Activated CD4-positive, alpha-beta T cell treated with anti-CD3 and anti-CD28 coated beads for 36 hours (primary cell): ENCODE data around the gene OTOL1. TPM values are rescaled to one million over a fixed set of nuclear protein-coding genes. Genes with fewer than 3 reads are reported as not detected.

ENCODE experiments used
- ATAC-seq: fragments of 200-7000 bp; cut with Tn5 transposase; one replicate; pipeline ENCODE4 v1.10.0; 2021; ENCODE audit warnings: mild to moderate bottlenecking, moderate library complexity
- CTCF ChIA-PET: fragments of 350-600 bp; sonication (Branson Sonifier 250); formaldehyde crosslinking; loops from one replicate; lab custom pipeline; 2021; ENCODE audit warnings: antibody characterized with exemption; lab: Charles Lee
- POLR2A ChIA-PET: fragments of 350-600 bp; sonication (Branson Sonifier 250); formaldehyde crosslinking; loops from one replicate; lab custom pipeline; 2021; ENCODE audit warnings: antibody characterized with exemption, inconsistent platforms; lab: Charles Lee
- DNase-seq: peaks from one replicate; pipeline ENCODE4 v3.0.0-alpha.2; 2020
- H3K27ac Mint-ChIP-seq: one replicate; pipeline ENCODE4 v1.8.0; 2021; ENCODE audit warnings: mixed read lengths
- H3K27me3 Mint-ChIP-seq: one replicate; pipeline ENCODE4 v1.8.0; 2021; ENCODE audit warnings: mixed read lengths
- H3K36me3 Mint-ChIP-seq: one replicate; pipeline ENCODE4 v1.8.0; 2021; ENCODE audit warnings: low read depth, mixed read lengths
- H3K4me1 Mint-ChIP-seq: one replicate; pipeline ENCODE4 v1.8.0; 2021; ENCODE audit warnings: mixed read lengths
- H3K4me3 Mint-ChIP-seq: one replicate; pipeline ENCODE4 v1.8.0; 2021; ENCODE audit warnings: mild to moderate bottlenecking, moderate library complexity, mixed read lengths
- H3K9me3 Mint-ChIP-seq: one replicate; pipeline ENCODE4 v1.8.0; 2021; ENCODE audit warnings: low read depth, mixed read lengths
- intact Hi-C, 2 experiments: fragments of 100-400 bp; cut with DNase I in 1 of 2; cut with micrococcal nuclease in 1 of 2; formaldehyde crosslinking; loops; one replicate each; pipeline versions ENCODE4 v1.14.2 to v1.15.1; 2022 to 2024; cut with DNase I, micrococcal nuclease
- total RNA-seq, 2 experiments: library from RNA; stranded (reverse); gene quantifications; one replicate each; pipeline ENCODE4 v1.2.3, GENCODE V29; 2021

OTOL1 gene
- total RNA-seq = not detected

GRCh38 chr3:161496508-161496907, at the start of gene OTOL1:
Gene OTOL1 (plus strand): TSS chr3:161496808. CDS start chr3:161496808, 0 bp downstream.
- H3K27ac Mint-ChIP-seq = no peak within 1 kb of the TSS
- POLR2A ChIA-PET = no interaction called here
- H3K4me1 Mint-ChIP-seq = no peaks in the 10 kb centered on the region
- CTCF ChIA-PET = interaction anchor here (1.0 kb wide), 1 partner anchor 15 kb away, joined by 5 read pairs; no protein-coding TSS in a partner anchor
- no peaks in the 10 kb centered on the region for H3K36me3 Mint-ChIP-seq
- DNase-seq = no peak
- intact Hi-C loops = no loop called here
- peaks cover 14% of the 10 kb centered on the region for H3K27me3 Mint-ChIP-seq
- H3K9me3 Mint-ChIP-seq = peaks cover 7% of the 10 kb centered on the region
- no peak within 1 kb of the TSS for H3K4me3 Mint-ChIP-seq
- no peak for ATAC-seq

DNA sequence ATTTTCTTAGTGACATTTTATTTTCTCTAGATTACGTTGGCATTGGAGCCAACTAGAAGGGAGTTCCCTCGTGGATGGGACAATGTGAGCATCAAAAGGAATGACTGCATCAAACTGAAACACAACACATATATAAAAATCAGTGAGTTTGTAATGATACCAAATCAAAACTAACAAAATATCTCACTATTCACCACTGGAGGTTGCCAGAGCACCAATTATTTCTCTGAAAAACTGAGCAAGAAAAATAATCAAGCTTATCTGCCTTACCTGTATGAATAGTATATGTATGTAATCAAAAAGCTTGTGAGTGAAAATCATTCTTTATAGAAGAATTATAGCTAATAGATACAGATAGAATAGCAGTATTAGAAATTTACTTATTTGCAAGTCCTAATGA, 46.8 kb upstream of the OTOL1 start:
- ATAC-seq (no peak), DNase-seq (no peak)
- intact Hi-C loops = no loop called here
- peaks cover 11% of the 10 kb centered on the region for H3K27me3 Mint-ChIP-seq
- peaks cover 2% of the 10 kb centered on the region for H3K9me3 Mint-ChIP-seq
- H3K36me3 Mint-ChIP-seq = no peaks in the 10 kb centered on the region
- no peaks in the 10 kb centered on the region for H3K4me1 Mint-ChIP-seq
- no peak overlapping the region for H3K27ac Mint-ChIP-seq
- no peak overlapping the region for H3K4me3 Mint-ChIP-seq
- CTCF ChIA-PET = interaction anchor here (1.3 kb wide), 1 partner anchor 175 kb away, joined by 3 read pairs; no protein-coding TSS in a partner anchor
- POLR2A ChIA-PET = no interaction called here

DNA sequence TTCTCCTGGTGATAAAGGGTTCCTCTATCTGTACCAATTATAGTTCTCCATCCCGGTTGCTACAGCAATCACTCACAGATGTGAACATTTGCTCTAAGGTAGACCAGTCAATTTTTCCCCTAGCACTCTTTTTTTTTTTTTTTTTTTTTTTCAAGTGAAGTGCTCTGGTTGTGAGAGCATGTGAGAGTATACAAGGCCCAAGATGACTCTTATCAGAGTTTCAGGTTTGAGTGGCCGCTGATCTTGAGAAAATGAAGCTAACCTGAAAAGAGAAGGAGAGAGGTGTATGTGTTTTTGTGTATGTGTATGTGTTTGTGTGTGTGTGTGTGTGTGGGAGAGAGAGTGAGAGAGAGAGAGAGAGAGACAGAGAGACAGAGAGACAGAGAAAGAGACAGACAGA, 44.4 kb upstream of the OTOL1 start:
- intact Hi-C loops = no loop called here
- ChIA-PET POLR2A (no interaction called here), CTCF (interaction anchor here (0.6 kb wide), 1 partner anchor 10 kb away, joined by 3 read pairs; no protein-coding TSS in a partner anchor)
- no peaks in the 10 kb centered on the region for H3K4me1 Mint-ChIP-seq
- no peak overlapping the region for H3K4me3 Mint-ChIP-seq
- H3K27me3 Mint-ChIP-seq = no peaks in the 10 kb centered on the region
- DNase-seq (no peak), ATAC-seq (no peak)
- H3K27ac Mint-ChIP-seq = no peak overlapping the region
- H3K36me3 Mint-ChIP-seq = no peaks in the 10 kb centered on the region
- H3K9me3 Mint-ChIP-seq = peaks cover 2% of the 10 kb centered on the region

GRCh38 chr3:161454615-161455014, 42.0 kb upstream of the OTOL1 start:
- H3K9me3 Mint-ChIP-seq = no peaks in the 10 kb centered on the region
- intact Hi-C loops = no loop called here
- ChIA-PET CTCF (no interaction called here), POLR2A (interaction anchor here (0.6 kb wide), 1 partner anchor 699 kb away, joined by 3 read pairs; no protein-coding TSS in a partner anchor)
- no peaks in the 10 kb centered on the region for H3K4me1 Mint-ChIP-seq
- no peaks in the 10 kb centered on the region for H3K36me3 Mint-ChIP-seq
- H3K4me3 Mint-ChIP-seq = no peak overlapping the region
- H3K27me3 Mint-ChIP-seq = no peaks in the 10 kb centered on the region
- ATAC-seq = no peak
- H3K27ac Mint-ChIP-seq = no peak overlapping the region
- DNase-seq = no peak

DNA sequence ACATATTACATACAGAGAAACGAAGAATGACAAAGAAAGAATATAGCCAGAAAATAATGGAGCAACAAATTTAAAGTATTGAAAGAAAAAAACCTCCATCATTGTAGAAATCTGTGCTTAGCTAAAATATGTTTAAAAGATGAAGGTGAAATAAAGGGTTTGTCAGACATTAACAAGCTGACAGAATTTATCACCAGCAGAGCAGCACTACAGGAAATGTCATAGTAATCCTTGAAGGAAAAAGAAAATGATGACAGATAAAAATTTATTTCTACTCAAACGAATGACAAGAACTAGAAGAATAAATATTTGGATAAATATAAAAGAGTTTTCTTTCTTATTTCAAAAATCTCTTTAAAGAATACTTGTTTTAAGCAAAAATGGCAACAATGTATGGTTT, 40.6 kb upstream of the OTOL1 start:
- Mint-ChIP-seq H3K4me1 (no peaks in the 10 kb centered on the region), H3K36me3 (no peaks in the 10 kb centered on the region), H3K4me3 (no peak overlapping the region), H3K27me3 (no peaks in the 10 kb centered on the region), H3K27ac (no peak overlapping the region), H3K9me3 (no peaks in the 10 kb centered on the region)
- ATAC-seq (no peak), DNase-seq (no peak)
- intact Hi-C loops = no loop called here
- CTCF ChIA-PET = no interaction called here
- POLR2A ChIA-PET = no interaction called here

GRCh38 chr3:161462138-161462537, 34.5 kb upstream of the OTOL1 start:
- ChIA-PET CTCF (interaction anchor here (0.6 kb wide), 1 partner anchor 10 kb away, joined by 3 read pairs; no protein-coding TSS in a partner anchor), POLR2A (interaction anchor here (0.7 kb wide), 1 partner anchor 27 kb away, joined by 3 read pairs; no protein-coding TSS in a partner anchor)
- peaks cover 15% of the 10 kb centered on the region for H3K9me3 Mint-ChIP-seq
- intact Hi-C loops = no loop called here
- peaks cover 5% of the 10 kb centered on the region for H3K27me3 Mint-ChIP-seq
- no peaks in the 10 kb centered on the region for H3K4me1 Mint-ChIP-seq
- ATAC-seq = no peak
- no peak overlapping the region for H3K27ac Mint-ChIP-seq
- no peaks in the 10 kb centered on the region for H3K36me3 Mint-ChIP-seq
- DNase-seq = no peak
- no peak overlapping the region for H3K4me3 Mint-ChIP-seq

DNA sequence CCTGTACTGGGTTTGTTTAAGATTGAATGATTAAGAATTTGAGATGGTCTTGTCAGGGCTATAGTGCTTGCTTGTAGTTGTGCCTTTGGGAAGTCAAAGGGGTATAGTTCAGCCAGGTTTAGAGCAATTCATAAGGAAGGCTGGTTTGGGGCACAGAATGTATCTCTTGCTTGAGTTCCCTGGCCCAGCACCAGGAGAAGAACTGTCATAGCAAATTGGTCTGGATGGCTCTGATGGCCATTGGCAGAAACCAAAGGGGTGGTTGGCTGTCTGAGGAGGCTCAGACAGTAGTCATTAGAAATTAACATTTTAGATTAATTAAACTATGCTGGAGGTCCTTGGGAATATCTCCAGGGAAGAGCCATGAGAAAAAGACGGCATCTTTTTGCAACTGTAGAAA, 25.4 kb upstream of the OTOL1 start:
- Mint-ChIP-seq H3K27ac (no peak overlapping the region), H3K27me3 (peaks cover 12% of the 10 kb centered on the region), H3K36me3 (no peaks in the 10 kb centered on the region), H3K4me1 (no peaks in the 10 kb centered on the region), H3K4me3 (no peak overlapping the region), H3K9me3 (no peaks in the 10 kb centered on the region)
- CTCF ChIA-PET = no interaction called here
- ATAC-seq = no peak
- POLR2A ChIA-PET = no interaction called here
- intact Hi-C loops = no loop called here
- DNase-seq = no peak

- intact Hi-C loops = no loop called here
- H3K36me3 Mint-ChIP-seq = no peaks in the 10 kb centered on the region
- ChIA-PET POLR2A (interaction anchor here (0.7 kb wide), 1 partner anchor 164 kb away, joined by 3 read pairs; no protein-coding TSS in a partner anchor), CTCF (no interaction called here)
- no peak for ATAC-seq
- peaks cover 9% of the 10 kb centered on the region for H3K27me3 Mint-ChIP-seq
- DNase-seq = no peak
- H3K4me3 Mint-ChIP-seq = no peak overlapping the region
- no peak overlapping the region for H3K27ac Mint-ChIP-seq
- no peaks in the 10 kb centered on the region for H3K9me3 Mint-ChIP-seq
- H3K4me1 Mint-ChIP-seq = no peaks in the 10 kb centered on the region
These were observed 22.5 kb upstream of the OTOL1 start for GRCh38 chr3:161474139-161474538.

DNA sequence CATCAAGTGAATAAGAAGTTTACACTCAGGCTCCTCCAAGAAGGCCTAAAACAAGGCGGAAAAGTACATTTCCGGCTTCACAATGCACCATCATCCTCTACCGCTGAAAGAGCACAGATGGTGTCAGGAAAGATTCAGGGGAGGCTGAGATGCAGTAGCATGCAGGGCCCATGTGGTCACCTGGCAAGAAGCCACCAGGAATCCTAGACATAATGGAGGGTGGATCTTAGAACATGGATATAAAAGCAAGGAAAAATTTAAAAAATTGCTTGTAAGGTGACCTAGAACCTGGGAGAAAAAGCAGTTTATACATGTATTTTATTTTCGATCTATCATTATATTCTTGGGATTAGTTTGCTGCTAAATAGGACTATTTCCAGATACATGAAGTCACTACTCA, 21.9 kb upstream of the OTOL1 start:
- ATAC-seq (no peak), DNase-seq (no peak)
- H3K27me3 Mint-ChIP-seq = peaks cover 9% of the 10 kb centered on the region
- no peaks in the 10 kb centered on the region for H3K36me3 Mint-ChIP-seq
- POLR2A ChIA-PET = interaction anchor here (0.7 kb wide), 1 partner anchor 164 kb away, joined by 3 read pairs; no protein-coding TSS in a partner anchor
- intact Hi-C loops = no loop called here
- H3K4me1 Mint-ChIP-seq = no peaks in the 10 kb centered on the region
- CTCF ChIA-PET = no interaction called here
- no peak overlapping the region for H3K27ac Mint-ChIP-seq
- no peaks in the 10 kb centered on the region for H3K9me3 Mint-ChIP-seq
- no peak overlapping the region for H3K4me3 Mint-ChIP-seq

DNA sequence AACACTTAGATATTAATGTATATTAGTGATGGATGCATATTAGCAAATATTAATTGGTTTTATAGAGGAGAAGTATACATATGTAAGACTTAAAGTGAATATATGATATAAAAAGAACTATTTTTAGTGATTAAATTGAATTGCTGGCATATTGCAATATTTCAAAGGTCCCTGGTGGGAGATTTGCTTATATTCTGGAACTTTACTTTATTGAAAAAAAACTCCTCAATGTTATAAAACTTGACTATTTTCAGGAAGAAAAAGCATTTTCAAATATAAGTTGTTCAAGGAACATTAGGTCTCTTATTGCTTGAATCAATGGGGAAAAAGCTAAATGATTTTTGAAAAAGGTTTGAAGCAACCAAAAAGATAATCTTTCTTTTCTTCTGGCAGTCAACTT, 21.4 kb upstream of the OTOL1 start:
- DNase-seq (no peak), ATAC-seq (no peak)
- H3K4me1 Mint-ChIP-seq = no peaks in the 10 kb centered on the region
- ChIA-PET CTCF (no interaction called here), POLR2A (no interaction called here)
- H3K9me3 Mint-ChIP-seq = no peaks in the 10 kb centered on the region
- H3K27me3 Mint-ChIP-seq = peaks cover 9% of the 10 kb centered on the region
- H3K4me3 Mint-ChIP-seq = no peak overlapping the region
- intact Hi-C loops = no loop called here
- H3K27ac Mint-ChIP-seq = no peak overlapping the region
- no peaks in the 10 kb centered on the region for H3K36me3 Mint-ChIP-seq

GRCh38 chr3:161475905-161476304, 20.7 kb upstream of the OTOL1 start:
- no peak for DNase-seq
- CTCF ChIA-PET = no interaction called here
- ATAC-seq = no peak
- no peak overlapping the region for H3K27ac Mint-ChIP-seq
- no peaks in the 10 kb centered on the region for H3K4me1 Mint-ChIP-seq
- H3K9me3 Mint-ChIP-seq = no peaks in the 10 kb centered on the region
- H3K4me3 Mint-ChIP-seq = no peak overlapping the region
- intact Hi-C loops = no loop called here
- H3K27me3 Mint-ChIP-seq = peaks cover 6% of the 10 kb centered on the region
- POLR2A ChIA-PET = no interaction called here
- no peaks in the 10 kb centered on the region for H3K36me3 Mint-ChIP-seq

DNA sequence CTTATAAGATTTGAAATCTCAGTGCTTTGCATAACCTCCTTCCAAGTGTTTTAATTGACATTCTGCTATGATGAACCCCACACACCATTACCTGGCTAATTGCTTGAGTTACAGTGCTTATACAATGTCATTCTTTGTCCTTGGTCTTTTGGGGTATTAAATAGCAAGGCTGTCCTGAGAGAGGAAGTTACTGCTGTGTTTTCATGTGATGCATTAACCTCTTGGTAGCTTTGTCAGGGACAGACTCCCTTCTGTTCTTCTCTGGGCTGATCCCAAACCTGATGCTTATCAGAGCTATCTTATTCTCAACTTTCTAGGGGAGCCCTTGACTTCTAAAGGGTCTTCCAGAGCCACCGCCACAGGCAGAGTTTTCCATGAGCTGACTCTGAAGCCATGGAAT, 12.4 kb upstream of the OTOL1 start:
- no peak overlapping the region for H3K4me3 Mint-ChIP-seq
- peaks cover 22% of the 10 kb centered on the region for H3K27me3 Mint-ChIP-seq
- H3K4me1 Mint-ChIP-seq = no peaks in the 10 kb centered on the region
- H3K9me3 Mint-ChIP-seq = no peaks in the 10 kb centered on the region
- ATAC-seq = no peak
- no peak for DNase-seq
- intact Hi-C loops = no loop called here
- ChIA-PET POLR2A (no interaction called here), CTCF (interaction anchor here (1.0 kb wide), 1 partner anchor 14 kb away, joined by 3 read pairs; no protein-coding TSS in a partner anchor)
- no peaks in the 10 kb centered on the region for H3K36me3 Mint-ChIP-seq
- H3K27ac Mint-ChIP-seq = no peak overlapping the region
